Stimulated activated CD8-positive, alpha-beta memory T cell treated with anti-CD3 and anti-CD28 coated beads, Interleukin-15, amount 100 ng/mL, for 4 hours (primary cell): Measurements from ENCODE around the gene IFNA8.
"Not testable (repeated sequence)": the region's sequence is repeated elsewhere in the genome, so short reads cannot be mapped to it uniquely, and the experiment has no call there.

Experiments used
- DNase-seq, 2 donors: peaks; one replicate each; pipeline ENCODE4 v3.0.0-alpha.2; 2020; ENCODE audit warnings: low read depth in 2 of 2

IFNA8 gene

GRCh38 chr9:21428235-21428634 lies 19.3 kb downstream of the IFNA8 start:
- no peak for DNase-seq

- DNase-seq, result no peak
Measured at GRCh38 chr9:21429191-21429590, 20.3 kb downstream of the IFNA8 start.

- DNase-seq, result no peak
Measured at GRCh38 chr9:21432672-21433425, 23.9 kb downstream of the IFNA8 start.

- peak in 1 of 2 donors; percentile 15 for DNase-seq
Measured at GRCh38 chr9:21434202-21435014, 25.5 kb downstream of the IFNA8 start.

GRCh38 chr9:21435015-21435383 lies 26.1 kb downstream of the IFNA8 start:
- DNase-seq, result not testable (repeated sequence)

GRCh38 chr9:21440139-21440538 lies 31.2 kb downstream of the IFNA8 start, which contains the start of gene IFNA1:
IFNA1 (plus strand) TSS chr9:21440439; CDS start chr9:21440508, 69 bp downstream.
- no peak for DNase-seq

GRCh38 chr9:21443849-21444625 lies 35.1 kb downstream of the IFNA8 start:
- DNase-seq, result no peak

- not testable (repeated sequence) for DNase-seq
Measured at GRCh38 chr9:21449312-21449711, 40.4 kb downstream of the IFNA8 start.

GRCh38 chr9:21450733-21451394 lies 41.9 kb downstream of the IFNA8 start:
- DNase-seq, result no peak

GRCh38 chr9:21452681-21453080 lies 43.8 kb downstream of the IFNA8 start:
- DNase-seq, result no peak

- no peak for DNase-seq
Measured at GRCh38 chr9:21454149-21454548, 45.2 kb downstream of the IFNA8 start.

GRCh38 chr9:21455320-21455719 lies 46.4 kb downstream of the IFNA8 start:
- DNase-seq, result no peak
